HG03565 (cell line): ENCODE measurements around the gene NACA.
"Not testable (repeated sequence)": the region's sequence is repeated elsewhere in the genome, so short reads cannot be mapped to it uniquely, and the experiment has no call there.

Source experiments
- ATAC-seq: cut with Tn5 transposase; IDR thresholded peaks from one replicate; pipeline ENCODE4 v1.9.1; 2021; ENCODE audit warnings: mild to moderate bottlenecking, moderate library complexity; ENCODE audit not compliant: unreplicated experiment

Gene NACA

DNA sequence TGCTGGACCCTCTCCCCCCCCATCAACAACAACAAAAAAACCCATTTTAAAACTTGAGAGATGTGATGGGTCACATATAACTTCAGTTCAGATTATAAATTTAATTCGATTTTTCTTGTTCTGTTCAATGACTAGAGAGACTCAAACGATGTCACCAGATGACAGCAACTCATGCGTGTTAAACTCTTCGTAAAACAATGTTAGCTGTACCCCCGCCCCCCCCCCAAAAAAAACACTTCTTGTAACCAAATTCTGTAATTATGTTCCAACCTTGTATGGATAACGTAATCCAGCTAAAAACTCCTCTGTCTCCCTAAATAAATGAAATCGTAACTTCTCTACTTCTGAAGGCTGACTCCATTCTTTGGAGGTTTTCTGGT, 614 bp upstream of the NACA start:
- ATAC-seq: no peak

DNA sequence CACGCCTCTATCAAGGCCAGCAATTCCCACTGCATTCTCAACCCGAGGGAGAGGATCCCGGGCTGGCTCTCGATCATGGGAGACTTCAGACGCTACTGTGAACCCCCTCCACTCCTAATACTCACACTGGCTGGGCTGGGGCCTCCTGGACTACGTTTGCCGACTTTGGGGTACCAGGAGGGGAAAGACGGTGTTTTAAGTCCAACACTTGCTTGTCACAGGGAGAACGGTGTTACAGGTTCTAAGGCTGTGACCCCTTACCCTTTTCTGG, 463 bp downstream of the NACA start:
- ATAC-seq: no peak

DNA sequence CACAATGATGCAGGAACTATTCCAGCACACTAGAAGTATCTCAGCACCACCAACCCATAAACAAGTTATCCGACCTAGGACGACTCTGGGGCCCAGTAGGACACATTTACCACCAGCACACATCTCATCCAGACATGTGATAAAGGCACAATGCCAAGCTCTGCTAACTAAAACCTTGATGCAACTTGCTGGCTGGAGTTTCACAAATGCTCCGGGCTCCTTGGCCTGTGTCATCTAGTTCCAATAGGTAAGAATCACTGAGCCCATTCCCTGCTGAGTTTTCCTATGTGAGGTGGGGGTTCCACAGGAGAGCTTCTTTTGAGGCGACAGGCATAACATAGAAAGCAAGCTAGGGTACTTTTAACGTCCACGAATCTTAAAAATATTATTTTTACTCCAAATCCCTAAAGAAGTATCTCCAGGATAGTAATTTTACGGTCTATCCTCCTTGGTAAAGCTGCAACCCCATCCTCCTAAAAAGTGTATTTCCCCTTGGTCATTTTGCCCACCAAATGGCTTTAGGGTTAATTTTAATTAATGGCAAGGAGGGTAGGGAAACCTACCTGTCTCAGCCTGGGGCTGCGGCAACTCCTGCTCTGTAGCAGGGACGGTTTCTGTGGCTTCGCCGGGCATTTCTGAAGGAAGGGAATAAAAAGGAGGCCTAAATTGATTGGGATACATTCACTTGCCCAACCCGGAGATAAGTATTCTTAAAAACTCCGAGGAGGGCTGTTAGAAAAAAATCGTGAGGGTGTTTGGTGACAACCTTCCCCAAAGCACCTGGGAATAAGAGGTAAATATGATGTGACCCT, 1.0 kb downstream of the NACA start:
- no peak for ATAC-seq

DNA sequence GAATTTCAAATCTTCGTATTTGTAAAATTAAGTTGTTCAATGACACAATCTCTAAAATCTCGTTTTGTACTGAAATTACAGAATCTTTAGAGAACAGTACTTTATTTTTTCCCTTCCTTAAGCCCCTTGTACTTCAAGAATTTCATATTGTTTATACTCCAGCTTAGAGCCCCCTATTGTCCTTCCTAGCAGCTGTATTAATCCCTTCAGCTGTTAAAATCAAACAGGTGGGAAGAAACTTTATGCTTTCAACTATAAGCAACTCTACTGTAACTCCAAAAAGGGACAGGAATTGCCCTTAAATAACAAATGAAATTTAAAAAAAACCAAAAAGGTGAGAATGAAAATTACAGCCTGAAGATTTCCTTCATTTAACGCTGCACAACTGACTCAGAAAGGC, 1.7 kb downstream of the NACA start:
- no peak for ATAC-seq

DNA sequence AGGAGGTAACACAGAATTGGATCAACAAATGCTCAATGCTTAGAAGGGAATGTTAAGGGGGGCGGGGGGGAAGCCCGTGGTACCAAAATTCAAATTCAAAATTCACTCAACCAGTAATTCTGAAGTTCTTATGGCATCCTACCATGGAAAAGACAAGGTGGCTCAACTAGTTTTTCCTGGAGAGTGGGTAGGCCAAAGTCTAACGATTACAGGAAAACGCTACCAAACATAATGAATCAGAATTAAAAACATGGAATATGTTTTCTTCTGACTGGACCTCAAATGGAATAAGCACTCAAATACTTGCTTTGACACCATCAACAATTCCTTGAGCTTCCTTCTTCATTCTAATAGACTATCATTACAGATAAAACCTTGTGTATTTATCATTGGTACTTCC, 2.3 kb downstream of the NACA start:
- no peak for ATAC-seq

DNA sequence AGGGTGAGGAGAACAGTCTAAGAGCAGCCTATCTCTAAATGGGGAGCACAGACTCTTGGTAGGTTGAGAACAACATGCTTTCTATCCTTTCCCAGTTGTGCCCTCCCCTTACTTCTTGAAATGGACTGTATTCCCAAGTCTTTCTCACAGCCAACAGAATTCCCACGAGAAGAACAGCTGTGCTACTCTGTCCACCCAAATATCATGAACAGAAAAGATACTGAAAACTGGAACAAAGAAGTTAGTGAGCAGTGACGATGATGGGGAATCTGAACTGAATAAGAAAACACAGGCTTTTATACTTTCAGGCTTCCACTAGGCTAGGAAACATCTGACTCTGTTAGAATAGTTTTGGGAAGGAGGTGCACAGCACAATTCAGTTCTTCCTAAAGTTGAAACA, 3.4 kb downstream of the NACA start:
- ATAC-seq: no peak

DNA sequence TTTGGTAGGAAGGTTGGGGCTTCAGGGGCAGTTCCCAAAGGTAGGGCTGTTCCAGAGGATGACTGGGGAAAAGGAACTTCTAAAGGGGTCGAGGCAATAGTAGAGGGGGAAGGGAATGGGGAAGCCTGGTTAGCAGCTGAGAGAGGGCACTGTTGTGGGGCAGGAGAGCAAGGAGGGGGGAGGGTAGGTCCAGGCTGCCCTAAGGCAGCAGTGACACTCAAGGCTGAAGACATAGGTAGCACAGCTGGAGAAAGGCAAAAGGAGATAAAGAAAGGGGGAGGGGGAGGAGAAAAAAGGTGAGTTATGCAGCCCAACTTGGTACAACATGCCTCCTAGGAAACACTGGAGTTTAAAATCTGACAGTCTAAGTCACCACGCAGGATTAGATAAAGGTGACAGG, 3.9 kb downstream of the NACA start:
- ATAC-seq: no peak

DNA sequence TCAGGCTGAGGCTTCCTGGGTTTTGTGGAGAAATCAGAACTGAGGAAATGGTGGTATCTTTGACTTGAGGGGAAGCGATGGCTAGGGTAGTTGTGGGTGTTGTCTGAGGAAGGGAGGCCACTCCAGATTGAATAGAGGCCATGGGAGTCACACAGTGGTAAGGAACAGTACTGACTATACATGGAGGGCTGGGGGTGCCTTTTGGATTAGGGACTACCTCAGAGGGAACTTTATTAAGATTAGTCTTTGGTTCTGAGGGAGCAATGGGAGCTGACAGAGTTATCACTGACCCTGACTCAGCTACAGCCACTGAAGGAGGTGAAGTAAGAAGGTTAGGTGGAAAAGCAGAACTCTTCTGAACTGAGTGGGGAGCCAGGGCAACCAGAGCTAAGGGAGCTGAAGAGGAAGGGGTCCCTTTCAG, 4.4 kb downstream of the NACA start:
- ATAC-seq: no peak

DNA sequence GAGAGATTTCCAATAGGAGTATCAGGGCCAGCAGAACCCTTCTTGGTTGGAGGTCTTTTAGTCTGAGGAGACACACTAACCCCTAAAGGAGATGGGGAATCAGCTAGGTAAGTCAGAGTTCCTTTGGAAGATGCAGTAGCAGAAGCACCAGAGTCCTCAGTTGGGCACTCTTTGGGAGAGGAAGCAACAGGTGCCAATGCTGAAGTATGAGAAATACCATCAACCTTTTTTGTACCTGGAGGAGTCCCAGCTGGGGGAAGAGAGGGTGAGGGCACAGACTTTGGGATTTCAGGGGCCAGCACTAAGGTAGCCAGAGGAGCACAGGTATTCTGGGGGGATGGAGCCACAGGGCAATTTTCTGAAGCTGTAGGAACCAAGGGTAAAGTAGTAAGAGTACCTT, 6.0 kb downstream of the NACA start:
- no peak for ATAC-seq

DNA sequence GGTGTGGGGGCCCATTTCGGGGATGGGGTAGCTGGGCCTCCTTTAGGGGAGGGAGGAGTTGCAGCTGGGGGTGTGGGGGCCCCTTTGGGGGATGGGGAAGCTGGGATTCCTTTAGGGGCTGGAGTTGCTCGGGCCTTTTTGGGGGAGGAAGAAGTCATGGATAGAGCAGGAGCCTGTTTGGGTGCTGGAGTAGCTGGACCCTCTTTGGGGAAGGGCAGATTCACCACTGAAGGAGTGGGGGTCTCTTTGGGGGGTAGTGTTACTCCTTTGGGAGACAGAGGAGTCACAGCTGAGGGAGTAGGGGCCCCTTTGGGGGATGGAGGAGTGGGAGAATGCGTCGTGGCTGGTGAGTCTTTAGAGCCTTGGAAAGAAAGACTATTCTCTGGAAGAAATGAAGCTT, 6.5 kb downstream of the NACA start:
- no peak for ATAC-seq

DNA sequence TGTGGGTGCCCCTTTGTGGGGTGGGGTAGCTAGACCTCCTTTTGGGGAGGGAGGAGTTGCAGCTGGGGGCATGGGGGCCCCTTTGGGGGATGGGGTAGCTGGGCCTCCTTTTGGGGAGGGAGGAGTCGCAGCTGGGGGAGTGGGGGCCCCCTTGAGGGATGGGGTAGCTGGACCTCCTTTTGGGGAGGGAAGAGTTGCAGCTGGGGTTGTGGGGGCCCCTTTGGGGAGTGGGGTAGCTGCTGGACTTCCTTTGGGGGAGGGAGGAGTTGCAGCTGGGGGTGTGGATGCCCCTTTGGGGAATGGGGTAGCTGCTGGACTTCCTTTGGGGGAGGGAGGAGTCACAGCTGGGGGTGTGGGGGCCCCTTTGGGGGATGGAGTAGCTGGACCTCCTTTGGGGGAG, 7.0 kb downstream of the NACA start:
- no peak for ATAC-seq

DNA sequence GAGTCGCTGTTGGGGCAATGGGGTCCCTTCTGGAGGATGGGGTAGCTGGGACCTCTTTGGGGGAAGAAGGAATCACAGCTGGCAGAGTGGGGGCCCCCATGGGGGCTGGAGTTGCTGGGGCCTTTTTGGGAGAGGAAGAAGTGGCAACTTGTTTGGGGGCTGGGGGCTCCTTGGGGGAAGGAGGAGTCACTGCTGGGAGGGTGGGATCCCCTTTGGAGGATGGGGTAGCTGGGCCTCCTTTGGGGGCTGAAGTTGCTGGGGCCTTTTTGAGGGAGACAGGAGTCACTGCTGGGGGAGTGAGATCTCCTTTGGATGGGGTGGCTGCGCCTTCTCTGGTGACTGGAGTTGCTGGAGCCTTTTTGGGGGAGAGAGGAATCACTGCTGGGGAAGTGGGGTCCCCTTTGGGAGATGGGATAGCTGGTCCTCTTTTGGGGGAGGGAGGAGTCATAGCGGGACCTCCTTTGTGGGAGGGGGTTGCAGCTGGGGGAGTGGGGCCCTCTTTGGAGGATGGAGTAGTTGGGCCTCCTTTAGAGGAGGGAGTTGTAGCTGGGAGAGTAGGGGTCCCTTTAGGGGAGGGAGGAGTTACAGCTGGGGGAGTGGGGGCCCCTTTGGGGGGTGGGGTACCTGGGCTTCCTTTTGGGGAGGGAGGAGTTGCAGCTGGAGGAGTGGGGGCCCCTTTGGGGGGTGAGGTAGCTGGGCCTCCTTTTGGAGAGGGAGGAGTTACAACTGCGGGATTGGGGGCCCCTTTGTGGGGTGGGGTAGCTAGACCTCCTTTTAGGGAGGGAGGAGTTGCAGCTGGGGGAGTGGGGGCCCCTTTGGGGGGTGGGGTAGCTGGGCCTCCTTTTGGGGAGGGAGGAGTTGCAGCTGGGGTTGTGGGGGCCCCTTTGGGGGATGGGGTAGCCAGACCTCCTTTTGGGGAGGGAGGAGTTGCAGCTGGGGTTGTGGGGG, 7.9 kb downstream of the NACA start:
- no peak for ATAC-seq

DNA sequence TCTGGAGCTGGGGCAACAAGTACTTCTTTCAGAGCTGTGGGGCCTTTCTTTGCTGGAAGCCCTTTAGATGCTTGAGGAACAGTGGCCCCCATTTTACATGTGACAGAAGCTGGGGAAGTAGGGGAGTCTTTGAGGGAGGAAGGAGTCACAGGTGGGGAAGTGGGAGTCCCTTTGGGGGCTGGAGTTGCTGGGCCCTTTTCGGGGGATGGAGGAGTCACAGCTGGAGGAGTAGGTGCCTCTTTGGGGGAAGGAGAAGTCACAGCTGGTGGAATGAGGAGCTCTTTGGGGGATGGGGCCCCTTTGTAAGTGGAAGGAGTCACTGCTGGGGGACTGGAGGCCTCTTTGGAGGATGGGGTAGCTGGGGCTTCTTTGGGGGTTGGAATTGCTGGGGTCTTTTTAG, 8.6 kb downstream of the NACA start:
- ATAC-seq: no peak

DNA sequence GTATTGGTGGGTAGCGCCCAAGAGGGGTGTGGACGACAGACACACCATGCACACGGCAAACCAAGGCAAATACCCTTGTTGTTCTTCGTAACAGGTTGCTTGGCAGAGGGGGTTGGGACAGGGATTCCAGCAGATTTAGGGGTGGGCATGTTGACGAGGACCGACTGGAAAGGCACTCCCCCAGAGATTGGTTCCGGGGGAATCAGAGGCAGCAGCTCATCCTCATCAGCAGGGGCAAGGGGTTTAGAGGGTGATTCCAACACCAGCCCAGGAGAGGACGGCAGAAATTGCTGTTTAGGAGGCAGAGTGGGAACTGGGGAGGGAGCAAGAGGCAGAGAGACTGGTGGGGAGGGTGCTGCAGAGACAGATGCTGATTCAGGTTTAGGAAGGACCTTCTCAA, 9.3 kb downstream of the NACA start:
- ATAC-seq: no peak

DNA sequence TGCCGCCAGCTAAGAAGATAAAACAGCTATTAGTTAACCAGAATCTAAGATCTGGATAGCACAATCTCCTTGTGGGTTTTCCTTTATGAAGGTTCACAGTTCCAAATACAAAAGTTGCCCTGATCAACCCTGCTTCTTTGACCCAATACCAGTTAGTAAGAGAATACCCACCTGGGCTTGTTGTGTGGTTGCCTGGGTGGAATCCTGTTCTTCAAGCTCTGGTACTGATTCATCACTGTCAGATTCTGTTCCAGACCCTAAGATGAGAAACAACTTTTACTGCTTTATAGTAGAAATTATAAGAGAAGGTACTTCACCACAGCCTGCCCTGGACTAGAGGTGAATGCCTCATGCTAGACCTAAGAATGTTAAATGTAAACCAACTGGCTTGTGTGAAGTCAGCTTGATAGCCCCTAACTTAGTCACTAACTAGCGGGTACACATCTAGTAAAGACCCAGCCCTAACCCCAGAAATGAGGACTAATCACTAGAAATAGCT, 10.6 kb downstream of the NACA start:
- ATAC-seq: no peak

DNA sequence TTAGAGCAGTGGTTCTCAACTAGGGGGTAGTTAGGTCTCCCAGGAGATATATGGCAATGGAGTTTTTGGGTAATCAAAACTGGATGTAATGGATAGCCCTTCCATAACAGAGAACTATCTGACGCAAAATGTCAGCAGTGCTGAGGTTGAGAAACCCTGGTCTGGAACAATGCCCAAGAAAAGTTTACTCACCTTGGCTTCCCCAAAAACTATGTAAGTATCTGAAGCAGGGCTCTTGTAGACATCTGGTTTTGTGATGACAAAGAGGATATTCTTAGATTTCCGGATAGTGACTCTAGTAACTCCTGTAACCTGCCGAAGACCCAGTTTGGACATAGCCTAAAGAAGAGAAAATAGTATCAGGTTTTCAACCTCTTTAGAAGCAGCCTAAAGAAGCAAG, 11.8 kb downstream of the NACA start:
- no peak for ATAC-seq

DNA sequence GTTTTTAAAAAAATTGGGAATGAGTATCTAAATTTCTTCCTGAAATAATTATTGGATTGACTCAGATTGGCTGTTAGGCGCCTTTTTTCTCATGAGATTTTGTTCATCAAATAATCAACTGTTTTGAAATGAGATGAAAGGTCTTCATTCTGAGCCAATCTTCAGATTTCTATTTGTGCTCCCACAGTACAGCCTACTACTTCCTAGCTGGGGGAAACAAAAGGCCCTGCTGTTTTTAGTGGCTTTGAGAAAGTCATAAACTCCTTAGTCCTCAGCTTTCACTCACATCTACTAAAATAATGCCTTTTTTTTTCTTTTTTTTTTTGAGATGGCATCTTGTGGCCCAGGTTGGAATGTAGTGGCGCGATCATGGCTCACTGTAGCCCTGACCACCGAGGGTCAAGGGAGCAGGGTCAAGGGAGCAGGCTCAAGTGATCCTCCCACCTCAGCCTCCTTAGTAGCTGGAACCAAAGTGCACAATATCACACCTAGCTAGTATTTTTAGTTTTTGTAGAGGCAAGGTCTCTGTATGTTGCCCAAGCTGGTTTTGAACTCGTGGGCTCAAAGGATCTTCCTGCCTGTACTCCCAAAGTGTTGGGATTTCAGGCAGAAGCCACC, 15.2 kb downstream of the NACA start:
- ATAC-seq: no peak

DNA sequence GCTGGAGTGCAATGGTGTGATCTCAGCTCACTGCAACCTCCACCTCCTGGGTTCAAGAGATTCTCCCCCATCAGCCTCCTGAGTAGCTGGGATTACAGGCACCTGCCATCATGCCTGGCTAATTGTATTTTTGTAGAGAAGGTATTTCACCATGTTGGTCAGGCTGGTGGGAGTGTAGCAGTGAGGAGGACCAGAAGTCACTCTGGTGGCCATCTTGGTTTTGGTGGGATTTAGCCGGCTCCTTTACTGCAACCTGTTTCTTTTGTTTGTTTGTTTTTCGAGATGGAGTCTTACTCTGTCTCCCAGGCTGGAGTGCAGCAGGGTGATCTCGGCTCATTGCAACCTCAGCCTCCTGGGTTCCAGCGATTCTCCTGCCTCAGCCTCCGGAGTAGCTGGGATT, 20.6 kb downstream of the NACA start:
- not testable (repeated sequence) for ATAC-seq

DNA sequence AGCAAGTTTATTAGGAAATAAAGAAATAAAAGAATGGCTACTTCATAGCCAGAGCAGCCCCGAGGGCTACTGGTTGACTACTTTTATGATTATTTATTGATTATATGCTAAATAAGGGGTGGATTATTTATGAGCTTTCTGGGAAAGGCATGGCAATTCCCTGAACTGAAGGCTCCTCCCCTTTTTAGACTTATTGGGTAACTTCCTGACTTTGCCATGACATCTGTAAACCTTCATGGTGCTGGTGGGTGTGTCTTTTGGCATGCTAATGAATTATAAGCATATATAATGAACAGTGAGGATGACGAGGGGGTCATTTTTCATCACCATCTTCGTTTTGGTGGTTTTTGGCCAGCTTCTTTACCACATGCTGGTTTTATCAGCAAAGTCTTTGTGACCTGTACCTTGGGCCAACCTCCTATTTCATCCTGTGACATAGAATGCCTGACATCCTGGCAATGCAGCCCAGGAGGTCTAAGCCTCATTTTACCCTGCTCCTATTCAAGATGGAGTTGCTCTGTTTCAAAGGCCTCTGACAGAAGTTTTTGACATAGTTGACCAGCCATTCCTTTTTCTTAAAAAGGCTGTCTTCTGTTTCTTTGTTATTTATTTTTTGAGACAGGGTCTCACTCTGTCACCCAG, 26.0 kb downstream of the NACA start:
- ATAC-seq: no peak

DNA sequence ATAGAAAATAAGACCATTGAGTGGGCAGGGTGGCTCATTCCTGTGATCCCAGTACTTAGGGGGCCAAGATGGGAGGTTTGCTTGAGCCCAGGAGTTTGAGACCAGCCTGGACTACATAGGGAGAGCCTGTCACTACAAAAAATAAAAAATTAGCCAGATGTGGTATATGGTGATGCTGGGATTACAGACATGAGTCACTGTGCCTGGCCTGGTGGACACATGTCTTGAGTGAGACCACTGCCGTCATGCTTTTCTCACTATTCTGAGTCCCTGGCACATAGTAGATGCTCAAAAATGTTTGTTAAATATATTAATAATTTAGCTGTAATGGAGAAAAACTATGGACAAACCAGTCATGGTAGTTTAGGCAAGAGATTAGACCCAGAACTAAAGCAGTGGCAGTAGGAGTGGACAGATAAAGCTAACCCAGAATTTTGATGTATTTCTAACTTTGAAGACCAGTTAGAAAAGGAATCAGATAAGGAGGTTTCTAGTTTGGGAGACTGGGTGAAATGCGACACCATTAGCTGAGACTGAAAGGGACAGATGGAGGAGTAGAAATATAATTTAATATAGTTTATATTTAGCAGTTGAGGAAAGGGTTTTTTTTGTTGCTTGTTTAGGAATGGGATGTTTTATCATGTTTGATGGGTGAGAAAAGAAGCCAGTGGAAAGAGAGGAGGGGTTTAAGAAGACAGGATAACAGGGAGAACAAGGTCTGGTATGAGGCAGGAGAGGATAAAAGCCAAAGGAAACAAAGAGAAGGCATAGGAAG, 29.6 kb downstream of the NACA start:
- ATAC-seq: no peak

DNA sequence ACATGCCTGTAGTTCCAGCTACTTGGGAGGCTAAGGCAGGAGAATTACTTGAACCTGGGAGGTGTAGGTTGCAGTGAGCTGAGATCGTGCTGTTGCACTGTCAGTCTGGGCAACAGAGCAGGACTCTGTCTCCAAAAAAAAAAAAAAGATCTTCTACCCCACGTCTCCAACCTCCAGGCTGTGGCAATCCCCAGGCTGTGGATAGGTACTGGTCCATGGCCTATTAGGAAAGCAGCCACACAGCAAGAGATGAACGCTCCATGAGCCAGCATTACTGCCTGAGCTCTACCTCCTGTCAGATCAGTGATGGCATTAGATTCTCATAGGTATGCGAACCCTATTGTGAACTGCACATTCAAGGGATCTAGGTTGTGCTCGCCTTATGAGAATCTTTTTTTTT, 30.9 kb downstream of the NACA start:
- no peak for ATAC-seq
